Brain pericyte (primary cell): ENCODE data around the gene CTNNBIP1.
"Not testable (repeated sequence)": the region's sequence is repeated elsewhere in the genome, so short reads cannot be mapped to it uniquely, and the experiment has no call there.

ENCODE experiments used
- DNase-seq: peaks from one replicate; pipeline ENCODE4 v3.0.0-alpha.2; 2012; ENCODE audit warnings: low read depth, low spot score

Gene CTNNBIP1

GRCh38 chr1:9805972-9806371 lies 104.1 kb downstream of the CTNNBIP1 start:
- DNase-seq, result not testable (repeated sequence)

- DNase-seq, result no peak
Observed at GRCh38 chr1:9805006-9805508, 105.0 kb downstream of the CTNNBIP1 start.

GRCh38 chr1:9803003-9803918 lies 106.8 kb downstream of the CTNNBIP1 start:
- DNase-seq, result not testable (repeated sequence)

GRCh38 chr1:9801909-9802308 lies 108.2 kb downstream of the CTNNBIP1 start:
- no peak for DNase-seq
